PFSK-1 (cell line): ENCODE measurements around the gene LEP.

Experiments used
- FOXP2 ChIP-seq: optimal IDR thresholded peaks from 2 replicates; pipeline ENCODE3; 2011; ENCODE audit warnings: borderline replicate concordance, control low read depth, inconsistent platforms; ENCODE audit not compliant: insufficient read depth; ENCODE audit errors: extremely low read length, extremely low read depth
- POLR2AphosphoS5 ChIP-seq: IDR thresholded peaks from 2 replicates; pipeline ENCODE4 v1.6.1; 2012; ENCODE audit warnings: low read depth, mild to moderate bottlenecking, control low read depth, low read length, moderate library complexity
- REST ChIP-seq, 2 experiments: IDR thresholded peaks; 2 replicates each; pipeline versions ENCODE4 v1.6.1 to v1.8.0; 2011 to 2012; ENCODE audit warnings: low read depth in 2 of 2, low read length in 2 of 2, control low read depth in 1 of 2, inconsistent platforms in 1 of 2, mild to moderate bottlenecking in 1 of 2, moderate library complexity in 1 of 2; ENCODE audit not compliant: insufficient read depth in 1 of 2
- SIN3A ChIP-seq: IDR thresholded peaks from 2 replicates; pipeline ENCODE4 v1.6.1; 2012; ENCODE audit warnings: mild to moderate bottlenecking, low read length, moderate library complexity, borderline replicate concordance; ENCODE audit not compliant: insufficient read depth
- TAF1 ChIP-seq: IDR thresholded peaks from 2 replicates; pipeline ENCODE4 v1.6.1; 2012; ENCODE audit warnings: low read length, control low read depth, borderline replicate concordance; ENCODE audit not compliant: insufficient read depth

LEP gene

GRCh38 chr7:128210590-128211570, 30.2 kb upstream of the LEP start:
- TF ChIP-seq FOXP2 = no peak
- TF ChIP-seq REST (IDR thresholded peaks at IDR 0.05; ENCODE audit: insufficient read depth in 1 of 2, low read depth in 2 of 2, low read length in 2 of 2) = no peak
- no peak for TF ChIP-seq TAF1
- no peak for TF ChIP-seq POLR2AphosphoS5
- TF ChIP-seq SIN3A = no peak

GRCh38 chr7:128211626-128212025, 29.5 kb upstream of the LEP start:
- no peak for TF ChIP-seq FOXP2
- TF ChIP-seq REST (IDR thresholded peaks at IDR 0.05; ENCODE audit: insufficient read depth in 1 of 2, low read depth in 2 of 2, low read length in 2 of 2) = no peak
- no peak for TF ChIP-seq POLR2AphosphoS5
- TF ChIP-seq TAF1 = no peak
- TF ChIP-seq SIN3A = no peak

- TF ChIP-seq POLR2AphosphoS5 (no peak), SIN3A (no peak), TAF1 (no peak), REST (IDR thresholded peaks at IDR 0.05; ENCODE audit: insufficient read depth in 1 of 2, low read depth in 2 of 2, low read length in 2 of 2) (no peak), FOXP2 (no peak)
Observed at GRCh38 chr7:128214463-128214862, 26.6 kb upstream of the LEP start.

- TF ChIP-seq TAF1 (no peak), REST (IDR thresholded peaks at IDR 0.05; ENCODE audit: insufficient read depth in 1 of 2, low read depth in 2 of 2, low read length in 2 of 2) (no peak), FOXP2 (no peak), POLR2AphosphoS5 (no peak), SIN3A (no peak)
Observed at GRCh38 chr7:128215281-128215680, 25.8 kb upstream of the LEP start.

GRCh38 chr7:128215739-128216138, 25.3 kb upstream of the LEP start:
- TF ChIP-seq REST (IDR thresholded peaks at IDR 0.05; ENCODE audit: insufficient read depth in 1 of 2, low read depth in 2 of 2, low read length in 2 of 2) (no peak), POLR2AphosphoS5 (no peak)
